Measurements from ENCODE around the gene DUOXA1.

- TF ChIP-seq POLR2A (IDR thresholded peaks at IDR 0.05; ENCODE audit: extremely low read depth, insufficient read length) (no peak), CTCF (IDR thresholded peaks at IDR 0.05; ENCODE audit: low read depth, low read length) (no peak), MYC (IDR thresholded peaks at IDR 0.05; ENCODE audit: low read depth, low read length) (no peak)
- TF ChIP-seq, protein P1, sequence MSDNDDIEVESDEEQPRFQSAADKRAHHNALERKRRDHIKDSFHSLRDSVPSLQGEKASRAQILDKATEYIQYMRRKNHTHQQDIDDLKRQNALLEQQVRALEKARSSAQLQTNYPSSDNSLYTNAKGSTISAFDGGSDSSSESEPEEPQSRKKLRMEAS (IDR thresholded peaks at IDR 0.05; ENCODE audit: low read depth, low read length) = no peak
These were observed 15.0 kb downstream of the DUOXA1 start for GRCh38 chr15:45114751-45115085.

Data from NB4 (cell line).